GM12891 (cell line): ENCODE measurements around the gene SLC9A9.

Experiments used
- PAX5 ChIP-seq: IDR thresholded peaks from 2 replicates; pipeline ENCODE4 v1.6.1; 2011; ENCODE audit warnings: low read length, moderate library complexity, mild to moderate bottlenecking; ENCODE audit not compliant: insufficient read depth, severe bottlenecking
- POLR2A ChIP-seq: IDR thresholded peaks from 2 replicates; pipeline ENCODE4 v1.6.1; 2011; ENCODE audit warnings: low read depth, low read length, control low read depth
- POLR2AphosphoS5 ChIP-seq: IDR thresholded peaks from 2 replicates; pipeline ENCODE4 v1.6.1; 2011; ENCODE audit warnings: low read depth, low read length, control low read depth
- POU2F2 ChIP-seq: IDR thresholded peaks from 2 replicates; pipeline ENCODE4 v1.6.1; 2011; ENCODE audit warnings: low read depth, mild to moderate bottlenecking, control low read depth, low read length, moderate library complexity
- SPI1 ChIP-seq: IDR thresholded peaks from 2 replicates; pipeline ENCODE4 v1.6.1; 2011; ENCODE audit warnings: low read depth, low read length, control low read depth
- TAF1 ChIP-seq: IDR thresholded peaks from 2 replicates; pipeline ENCODE4 v1.6.1; 2011; ENCODE audit warnings: low read depth, low read length, control low read depth

DNA sequence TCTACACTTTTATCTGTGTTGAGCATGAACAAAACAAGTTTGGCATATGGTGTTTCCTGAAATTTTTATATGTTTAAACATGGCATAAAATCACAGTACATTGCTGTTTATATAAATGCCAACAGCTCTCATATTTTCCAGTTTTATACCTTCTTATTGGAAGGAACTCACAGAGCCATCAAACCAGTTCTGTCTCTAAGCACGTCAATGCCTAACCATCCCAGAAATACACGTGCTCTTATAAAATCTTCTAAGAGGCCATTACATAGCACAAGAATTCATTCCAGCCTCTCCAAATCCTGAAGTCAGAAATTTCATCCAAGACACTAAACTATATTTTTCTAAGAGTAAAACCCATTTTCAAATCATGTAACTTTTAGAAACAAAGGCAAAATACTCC, 20.8 kb downstream of the SLC9A9 start:
- TF ChIP-seq POLR2A (no peak), POLR2AphosphoS5 (no peak), TAF1 (no peak), PAX5 (no peak), POU2F2 (no peak), SPI1 (no peak)
